Right cardiac atrium (tissue), 5 donors: ENCODE results near the gene WSB1. TPM values are rescaled to one million over a fixed set of nuclear protein-coding genes. Genes with fewer than 3 reads are reported as not detected.
"Not testable (repeated sequence)": the region's sequence is repeated elsewhere in the genome, so short reads cannot be mapped to it uniquely, and the experiment has no call there.

Source experiments
- ATAC-seq, 2 donors: fragments of 200-7000 bp; cut with Tn5 transposase; one replicate each; pipeline versions ENCODE4 v1.8.0 to v1.9.1; 2020; ENCODE audit warnings: moderate library complexity in 2 of 2, mild to moderate bottlenecking in 1 of 2
- DNase-seq, 3 donors: peaks; one replicate each; pipeline ENCODE4 v3.0.0-alpha.2; 2020
- H3K27ac ChIP-seq: one replicate; pipeline ENCODE4 v1.5.1; 2013; ENCODE audit warnings: mild to moderate bottlenecking, low read length, control low read depth, moderate library complexity
- H3K27me3 ChIP-seq: one replicate; pipeline ENCODE4 v1.6.1; 2013; ENCODE audit not compliant: control insufficient read depth, insufficient read depth
- H3K4me1 ChIP-seq: one replicate; pipeline ENCODE4 v1.6.1; 2013; ENCODE audit warnings: low read length; ENCODE audit not compliant: control insufficient read depth, insufficient read depth
- H3K4me3 ChIP-seq: one replicate; pipeline ENCODE4 v1.5.1; 2013; ENCODE audit warnings: low read length, control low read depth
- H3K9me3 ChIP-seq: one replicate; pipeline ENCODE4 v1.6.1; 2013; ENCODE audit warnings: low read length; ENCODE audit not compliant: control insufficient read depth
- WGBS: extraction: QIAGEN DNeasy Blood & Tissue Kit; methylation state at CpG from one replicate; pipeline ENCODE4 v1.1.7; 2013; 5-methylcytosine and 5-hydroxymethylcytosine counted together
- intact Hi-C, 4 donors: fragments of 100-400 bp; cut with DNase I; formaldehyde crosslinking; loops; one replicate each; pipeline versions ENCODE4 v1.11.0 to v1.14.0; 2022 to 2023
- long read RNA-seq, 4 donors: library from polyadenylated mRNA; unstranded; transcript quantifications; one replicate each; pipeline ENCODE4 v2.0.0, GENCODE V29; 2020 to 2021
- polyA plus RNA-seq: library from polyadenylated mRNA; stranded (reverse); fragments of 200-250 nt; gene quantifications from one replicate; pipeline ENCODE4 v1.2.3, GENCODE V29; 2013
- total RNA-seq, 4 donors: library from RNA; stranded (reverse); fragmentation: NEBNext Ultra II Directional; extraction: Animal tissue kit (Norgen Biotek cat#: 25700); gene quantifications; one replicate each; pipeline ENCODE4 v1.2.1, GENCODE V29; 2021
- donor health status: healthy with polysubstance abuse.
- donor health status: DM: no; HTN: yes; CAD: no.
- donor health status: DM: no; HTN: no; CAD: no.
- donor health status: DM: no; HTN: yes; CAD: no; lungs with severe emphysema.
- donor health status: DM: yes; HTN: yes; CAD: no.

The WSB1 gene, protein sequence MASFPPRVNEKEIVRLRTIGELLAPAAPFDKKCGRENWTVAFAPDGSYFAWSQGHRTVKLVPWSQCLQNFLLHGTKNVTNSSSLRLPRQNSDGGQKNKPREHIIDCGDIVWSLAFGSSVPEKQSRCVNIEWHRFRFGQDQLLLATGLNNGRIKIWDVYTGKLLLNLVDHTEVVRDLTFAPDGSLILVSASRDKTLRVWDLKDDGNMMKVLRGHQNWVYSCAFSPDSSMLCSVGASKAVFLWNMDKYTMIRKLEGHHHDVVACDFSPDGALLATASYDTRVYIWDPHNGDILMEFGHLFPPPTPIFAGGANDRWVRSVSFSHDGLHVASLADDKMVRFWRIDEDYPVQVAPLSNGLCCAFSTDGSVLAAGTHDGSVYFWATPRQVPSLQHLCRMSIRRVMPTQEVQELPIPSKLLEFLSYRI
- 100 to 1,000 TPM in 1 of 4 donors, 10 to 100 TPM in 3; 74.6 to 130 (median 91.7) TPM for total RNA-seq
- polyA plus RNA-seq, result 65.6 TPM
- long read RNA-seq, donor 1, full-length matches to known transcripts, result 25 of 67 reads
- long read RNA-seq, donor 1, partial matches to known transcripts, result 30 of 67 reads
- long read RNA-seq, donor 1, other reads (novel, unspliced or antisense), result 12 of 67 reads
- long read RNA-seq, donor 2, full-length matches to known transcripts, result 16 of 30 reads
- long read RNA-seq, donor 2, partial matches to known transcripts, result 5 of 30 reads
- long read RNA-seq, donor 2, other reads (novel, unspliced or antisense), result 9 of 30 reads
- long read RNA-seq, donor 3, full-length matches to known transcripts, result 108 of 169 reads
- long read RNA-seq, donor 3, partial matches to known transcripts, result 36 of 169 reads
- long read RNA-seq, donor 3, other reads (novel, unspliced or antisense), result 25 of 169 reads
- long read RNA-seq, donor 4, full-length matches to known transcripts, result 27 of 37 reads
- long read RNA-seq, donor 4, partial matches to known transcripts, result 5 of 37 reads
- long read RNA-seq, donor 4, other reads (novel, unspliced or antisense), result 5 of 37 reads

- ATAC-seq, result peak; percentile 97
- H3K27ac ChIP-seq, result peak within 1 kb of the TSS; percentile 96
- DNase-seq, result peak; percentile 95 to 98 (median 98)
- H3K4me3 ChIP-seq, result peak within 1 kb of the TSS; percentile 64
- WGBS, result under 1% methylated on average over 66 of the region's 66 CpGs
- H3K9me3 ChIP-seq, result no peaks in the 10 kb centered on the region
- H3K27me3 ChIP-seq, result no peaks in the 10 kb centered on the region
- intact Hi-C loops, result loop anchor here (2.0 to 10.0 kb wide), 3 partner anchors 38 to 59 kb away; no protein-coding TSS in a partner anchor
- H3K4me1 ChIP-seq, result peaks cover 10% of the 10 kb centered on the region
Measured at GRCh38 chr17:27293898-27294688, at the start of gene WSB1. Gene WSB1 (plus strand): TSS chr17:27294114. CDS start chr17:27294396, 282 bp downstream.

- peak; percentile 82 to 90 (median 82) for DNase-seq
- no peaks in the 10 kb centered on the region for H3K9me3 ChIP-seq
- H3K27me3 ChIP-seq, result no peaks in the 10 kb centered on the region
- intact Hi-C loops, result loop anchor here (2.0 to 10.0 kb wide), 7 partner anchors 50 to 408 kb away; partner anchors contain the start of genes WSB1 (in 3 of the 4) and KSR1 (in 1 of the 4)
- H3K27ac ChIP-seq, result peak overlapping the region; percentile 93
- 55% methylated on average over 16 of the region's 16 CpGs for WGBS
- peaks cover 13% of the 10 kb centered on the region for H3K4me1 ChIP-seq
- H3K4me3 ChIP-seq, result no peak overlapping the region
- peak; percentile 88 to 89 for ATAC-seq
Measured at GRCh38 chr17:27244491-27245223, 49.3 kb upstream of the WSB1 start.

GRCh38 chr17:27245230-27245696 is 48.7 kb upstream of the WSB1 start:
- Histone ChIP-seq H3K27ac (peak overlapping the region; percentile 19), H3K27me3 (no peaks in the 10 kb centered on the region), H3K9me3 (no peaks in the 10 kb centered on the region), H3K4me3 (no peak overlapping the region), H3K4me1 (peaks cover 13% of the 10 kb centered on the region)
- WGBS, result 8% methylated on average over 7 of the region's 7 CpGs
- DNase-seq (peak; percentile 90 to 95 (median 93)), ATAC-seq (peak; percentile 94)
- intact Hi-C loops, result loop anchor here (2.0 to 10.0 kb wide), 4 partner anchors 50 to 210 kb away; partner anchors contain the start of genes WSB1 (in 3 of the 4) and KSR1 (in 1 of the 4)

DNA sequence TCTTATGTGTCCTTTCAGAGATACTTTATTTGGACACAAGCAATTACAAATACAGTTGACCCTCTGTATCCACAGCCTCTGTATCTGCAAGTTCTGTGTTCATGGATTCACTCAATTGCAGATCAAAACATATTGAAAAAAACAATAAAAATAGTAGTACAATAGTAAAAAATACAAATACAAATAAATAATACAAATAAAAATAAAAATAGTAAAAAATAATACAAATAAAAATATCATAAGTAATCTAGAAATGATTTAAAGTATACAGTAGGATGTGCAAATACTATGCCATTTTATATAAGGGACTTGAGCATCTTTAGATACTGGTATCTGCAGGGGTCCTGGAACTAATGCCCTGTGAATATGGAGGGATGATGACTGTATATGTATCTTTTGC is 47.4 kb upstream of the WSB1 start:
- no peaks in the 10 kb centered on the region for H3K9me3 ChIP-seq
- no peak for ATAC-seq
- H3K27me3 ChIP-seq, result no peaks in the 10 kb centered on the region
- DNase-seq, result no peak
- H3K27ac ChIP-seq, result no peak overlapping the region
- peaks cover 9% of the 10 kb centered on the region for H3K4me1 ChIP-seq
- intact Hi-C loops, result loop anchor here (10.0 kb wide), 3 partner anchors 48 to 208 kb away; partner anchors contain the start of genes WSB1 (in 3 of the 4) and KSR1 (in 1 of the 4)
- H3K4me3 ChIP-seq, result no peak overlapping the region

- Histone ChIP-seq H3K27me3 (no peaks in the 10 kb centered on the region), H3K9me3 (no peaks in the 10 kb centered on the region), H3K4me3 (no peak overlapping the region), H3K27ac (peak overlapping the region; percentile 96), H3K4me1 (peaks cover 9% of the 10 kb centered on the region)
- intact Hi-C loops, result loop anchor here (10.0 kb wide), 3 partner anchors 47 to 207 kb away; partner anchors contain the start of genes WSB1 (in 3 of the 4) and KSR1 (in 1 of the 4)
- peak; percentile 56 to 65 for ATAC-seq
- WGBS, result 20% methylated on average over 7 of the region's 7 CpGs
- peak; percentile 69 to 83 (median 78) for DNase-seq
Measured at GRCh38 chr17:27247071-27247957, 46.6 kb upstream of the WSB1 start.

GRCh38 chr17:27247958-27248342 is 46.0 kb upstream of the WSB1 start:
- 93% methylated on average over 3 of the region's 3 CpGs for WGBS
- intact Hi-C loops, result loop anchor here (10.0 kb wide), 3 partner anchors 47 to 207 kb away; partner anchors contain the start of genes WSB1 (in 3 of the 4) and KSR1 (in 1 of the 4)
- no peaks in the 10 kb centered on the region for H3K9me3 ChIP-seq
- ATAC-seq (no peak), DNase-seq (no peak)
- H3K4me1 ChIP-seq, result peaks cover 9% of the 10 kb centered on the region
- H3K4me3 ChIP-seq, result no peak overlapping the region
- H3K27ac ChIP-seq, result no peak overlapping the region
- H3K27me3 ChIP-seq, result no peaks in the 10 kb centered on the region

DNA sequence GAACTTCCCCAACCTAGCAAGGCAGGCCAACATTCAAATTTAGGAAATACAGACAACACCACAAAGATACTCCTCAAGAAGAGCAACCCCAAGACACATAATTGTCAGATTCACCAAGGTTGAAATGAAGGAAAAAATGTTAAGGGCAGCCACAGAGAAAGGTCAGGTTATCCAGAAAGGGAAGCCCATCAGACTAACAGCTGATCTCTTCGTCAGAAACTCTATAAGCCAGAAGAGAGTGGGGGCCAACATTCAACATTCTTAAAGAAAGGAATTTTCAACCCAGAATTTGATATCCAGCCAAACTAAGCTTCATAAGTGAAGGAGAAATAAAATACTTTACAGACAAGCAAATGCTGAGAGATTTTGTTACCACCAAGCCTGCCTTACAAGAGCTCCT is 43.1 kb upstream of the WSB1 start:
- H3K27me3 ChIP-seq, H3K27ac ChIP-seq, H3K4me1 ChIP-seq, H3K4me3 ChIP-seq, intact Hi-C loops, H3K9me3 ChIP-seq, ATAC-seq, DNase-seq: not testable (repeated sequence)
- WGBS, result 63% methylated on average over 1 of the region's 1 CpG

GRCh38 chr17:27254802-27255201 is 39.1 kb upstream of the WSB1 start:
- H3K27ac ChIP-seq, H3K27me3 ChIP-seq, DNase-seq, H3K4me1 ChIP-seq, H3K9me3 ChIP-seq, H3K4me3 ChIP-seq, intact Hi-C loops, ATAC-seq: not testable (repeated sequence)
- 94% methylated on average over 4 of the region's 4 CpGs for WGBS
